Measurements from ENCODE around the gene TSPAN12. TPM values are rescaled to one million over a fixed set of nuclear protein-coding genes. Genes with fewer than 3 reads are reported as not detected.

Gene TSPAN12
- total and polyA plus RNA-seq, 2 of the 4 experiments (the other 2 are of a cell fraction) = 0.36 to 0.72 TPM

DNA sequence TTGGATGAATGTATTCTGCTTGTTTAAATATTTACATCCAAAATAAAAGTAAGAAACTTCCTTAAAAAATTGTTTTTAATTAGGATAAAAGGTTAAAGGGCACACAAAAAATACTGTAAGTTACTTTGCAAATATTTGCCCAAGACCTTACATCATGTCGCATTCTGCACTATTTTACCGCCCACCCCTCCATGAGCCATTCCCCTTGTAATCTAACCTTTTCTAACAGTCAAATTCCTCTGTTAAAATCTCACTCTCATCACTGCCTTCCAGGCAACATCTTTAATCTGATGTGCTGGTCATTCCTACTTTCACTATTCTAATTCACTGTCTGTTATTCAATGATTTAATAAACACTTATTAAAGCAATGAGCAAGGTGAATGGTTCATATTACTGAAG lies 23.2 kb downstream of the TSPAN12 start:
- intact Hi-C loops (cut with micrococcal nuclease) (no loop called here), in situ Hi-C loops (cut with MboI; ENCODE audit: low sequenced_read_pairs) (no loop called here), dilution Hi-C loops (cut with HindIII; ENCODE audit: low sequenced_read_pairs, unreplicated experiment) (no loop called here)
- DNase-seq (no peak), ATAC-seq (ENCODE audit: low read depth) (no peak)
- Histone ChIP-seq H3K4me1 (ENCODE audit: control insufficient read depth, insufficient read depth, low read length) (no peaks in the 10 kb centered on the region), H2BK5ac (ENCODE audit: low read depth, low read length, poor library complexity, severe bottlenecking) (no peak overlapping the region), H4K91ac (ENCODE audit: insufficient read depth, low read depth, low read length) (no peak overlapping the region), H3K18ac (ENCODE audit: low read depth, low read length) (no peak overlapping the region), H2AK9ac (replicated peaks; ENCODE audit: low read depth, low read length, poor library complexity) (no peak overlapping the region), H4K20me1 (ENCODE audit: insufficient read depth, low read length) (no peaks in the 10 kb centered on the region), H4K8ac (ENCODE audit: low read depth in 2 of 2, low read length in 2 of 2) (no peak overlapping the region), H2AFZ (replicated peaks; ENCODE audit: low read length, poor library complexity) (no peak overlapping the region), H4K5ac (ENCODE audit: low read depth, low read length) (no peak overlapping the region), H3K9me1 (ENCODE audit: insufficient read depth, low read length) (no peaks in the 10 kb centered on the region), H3K27me3 (ENCODE audit: control insufficient read depth, insufficient read depth, low read length) (no peaks in the 10 kb centered on the region), H3K14ac (replicated peaks; ENCODE audit: low read depth, low read length) (no peak overlapping the region), H3K36me3 (ENCODE audit: control insufficient read depth, insufficient read depth, low read length) (peaks cover 10% of the 10 kb centered on the region), H3K9ac (ENCODE audit: low read depth, low read length) (no peak overlapping the region), H3K9me3 (ENCODE audit: control insufficient read depth, insufficient read depth, low read length) (no peaks in the 10 kb centered on the region), H2BK15ac (ENCODE audit: low read depth, low read length) (no peak overlapping the region), H3K4ac (ENCODE audit: low read depth, low read length) (no peak overlapping the region), H3K56ac (ENCODE audit: extremely low read depth, insufficient read depth, low read length) (no peak overlapping the region), H3K23ac (ENCODE audit: low read depth, low read length) (no peak overlapping the region), H3K4me2 (ENCODE audit: low read depth, low read length) (no peak overlapping the region), H2BK20ac (ENCODE audit: low read depth, low read length) (no peak overlapping the region), H2AK5ac (ENCODE audit: low read depth, low read length) (no peak overlapping the region), H3K4me3 (ENCODE audit: insufficient read depth, low read depth, low read length) (no peak overlapping the region), H3K79me1 (ENCODE audit: low read depth in 1 of 2, low read length in 2 of 2) (no peaks in the 10 kb centered on the region), H2BK120ac (ENCODE audit: low read depth, low read length) (no peak overlapping the region), H3K27ac (ENCODE audit: insufficient read depth, low read length) (no peak overlapping the region)
- BruUV-seq (replicated peaks) = no TSS peak
- TF ChIP-seq SMC3 (IDR thresholded peaks at IDR 0.05; ENCODE audit: low read depth, low read length) = no peak
- TF ChIP-seq RCOR1 (IDR thresholded peaks at IDR 0.05; ENCODE audit: insufficient replicate concordance, low read length) = no peak
- no peak for TF ChIP-seq POLR2A (IDR thresholded peaks at IDR 0.05; ENCODE audit: low read depth, low read length)
- TF ChIP-seq, protein P1, sequence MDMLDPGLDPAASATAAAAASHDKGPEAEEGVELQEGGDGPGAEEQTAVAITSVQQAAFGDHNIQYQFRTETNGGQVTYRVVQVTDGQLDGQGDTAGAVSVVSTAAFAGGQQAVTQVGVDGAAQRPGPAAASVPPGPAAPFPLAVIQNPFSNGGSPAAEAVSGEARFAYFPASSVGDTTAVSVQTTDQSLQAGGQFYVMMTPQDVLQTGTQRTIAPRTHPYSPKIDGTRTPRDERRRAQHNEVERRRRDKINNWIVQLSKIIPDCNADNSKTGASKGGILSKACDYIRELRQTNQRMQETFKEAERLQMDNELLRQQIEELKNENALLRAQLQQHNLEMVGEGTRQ (IDR thresholded peaks at IDR 0.05; ENCODE audit: low read depth, low read length) = no peak
- TF ChIP-seq CEBPB (IDR thresholded peaks at IDR 0.05; ENCODE audit: low read depth, low read length) = no peak
- no peak for TF ChIP-seq BHLHE40 (IDR thresholded peaks at IDR 0.05; ENCODE audit: low read depth, low read length)
- TF ChIP-seq CHD1 (IDR thresholded peaks at IDR 0.05; ENCODE audit: low read depth, low read length) = no peak
- no peak for TF ChIP-seq MAZ (IDR thresholded peaks at IDR 0.05; ENCODE audit: borderline replicate concordance, low read depth, low read length)
- TF ChIP-seq NFE2L2 (IDR thresholded peaks at IDR 0.05; ENCODE audit: low read depth, low read length) = no peak
- TF ChIP-seq MXI1 (IDR thresholded peaks at IDR 0.05; ENCODE audit: borderline replicate concordance, low read depth, low read length) = no peak
- no peak for TF ChIP-seq RAD21 (IDR thresholded peaks at IDR 0.05; ENCODE audit: low read length)
- ChIA-PET POLR2A (ENCODE audit: unreplicated experiment) (interaction anchor here (1.2 kb wide), 1 partner anchor 23 kb away, joined by 3 read pairs; no protein-coding TSS in a partner anchor), CTCF (interaction anchor here (0.6 to 0.8 kb wide), 2 partner anchors 13 to 23 kb away, joined by 3 read pairs; no protein-coding TSS in a partner anchor)
- 100% methylated on average over 2 of the region's 2 CpGs; no CpG with 5 or more reads in 1 of the 2 experiments for WGBS, 2 experiments (ENCODE audit: extremely low coverage in 2 of 2, insufficient read length in 1 of 2)
